ENCODE data around the gene HYAL2.
"Not testable (repeated sequence)": the region's sequence is repeated elsewhere in the genome, so short reads cannot be mapped to it uniquely, and the experiment has no call there.

The HYAL2 gene

GRCh38 chr3:50289130-50289529 lies 33.4 kb downstream of the HYAL2 start:
- no peak for DNase-seq

DNA sequence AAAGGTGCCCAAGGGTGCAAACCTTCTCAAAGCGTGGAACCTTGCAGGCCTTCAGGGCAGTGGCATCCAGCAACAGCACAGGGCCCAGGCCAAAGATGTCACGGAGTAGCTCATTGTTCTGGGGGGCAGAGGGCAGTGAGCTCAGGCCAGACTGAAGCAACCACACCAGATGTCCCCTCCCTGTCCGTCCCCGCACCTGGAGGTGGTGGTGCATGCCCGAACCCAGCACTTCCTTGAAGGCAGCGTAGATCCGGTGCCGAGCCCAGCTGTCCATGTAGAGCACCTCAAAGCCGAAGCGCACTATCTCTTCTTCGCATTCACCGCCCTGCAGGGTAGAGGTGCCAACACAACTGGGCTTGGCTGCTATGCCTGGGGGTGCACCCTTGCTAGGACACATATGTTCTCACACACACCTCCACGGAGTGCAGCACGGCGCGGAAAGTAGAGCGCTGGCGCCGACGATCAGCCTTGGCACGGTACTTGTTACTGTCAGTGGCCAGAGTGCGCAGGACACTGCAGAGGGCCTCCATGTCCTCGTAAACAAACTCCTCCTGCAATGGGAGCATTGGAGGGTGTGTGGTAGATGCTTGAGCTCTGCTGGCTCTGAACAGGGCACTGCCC lies 34.0 kb downstream of the HYAL2 start:
- no peak for DNase-seq

- no peak for DNase-seq
Observed at GRCh38 chr3:50287262-50287661, 35.3 kb downstream of the HYAL2 start.

DNA sequence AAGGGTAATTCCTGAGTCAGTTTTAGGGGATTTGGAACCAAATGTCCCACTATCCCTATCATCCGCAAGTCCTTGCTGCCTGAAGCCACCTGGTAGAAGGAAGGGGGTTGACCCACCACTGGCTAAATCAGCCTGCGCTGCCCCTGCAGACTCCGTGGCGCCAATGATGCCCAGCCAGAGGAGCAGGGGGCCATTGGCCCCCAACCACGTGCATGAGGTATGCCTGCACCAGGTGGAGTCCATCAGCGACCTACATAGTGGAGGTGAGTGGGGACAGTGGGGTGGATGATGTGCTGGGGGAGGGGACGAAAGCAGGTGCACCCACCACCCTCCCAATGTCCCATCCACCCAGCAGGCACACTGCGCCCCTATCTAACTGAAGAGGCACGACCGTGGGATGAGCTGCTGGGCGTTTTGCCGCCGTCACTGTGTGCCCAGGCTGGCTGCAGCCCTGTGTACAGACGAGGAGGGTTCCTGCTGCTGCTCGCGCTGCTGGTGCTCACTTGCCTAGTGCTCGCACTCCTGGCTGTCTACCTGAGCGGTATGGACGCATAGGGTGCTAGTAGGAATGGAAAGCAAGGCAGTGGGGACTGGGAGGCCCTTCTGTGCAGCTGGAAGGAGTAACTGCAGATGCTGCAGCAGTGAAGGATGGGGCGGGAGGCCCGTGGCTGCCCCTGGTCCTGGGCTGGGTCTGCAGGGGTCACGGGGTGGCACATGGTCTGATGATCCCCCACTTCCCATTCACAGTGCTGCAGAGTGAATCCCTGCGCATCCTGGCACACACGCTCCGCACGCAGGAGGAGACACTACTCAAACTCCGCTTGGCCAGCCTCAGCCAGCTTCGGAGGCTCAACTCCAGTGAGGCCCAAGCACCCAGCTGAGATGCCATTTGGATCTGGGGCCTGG lies 36.0 kb downstream of the HYAL2 start:
- DNase-seq, result no peak

DNA sequence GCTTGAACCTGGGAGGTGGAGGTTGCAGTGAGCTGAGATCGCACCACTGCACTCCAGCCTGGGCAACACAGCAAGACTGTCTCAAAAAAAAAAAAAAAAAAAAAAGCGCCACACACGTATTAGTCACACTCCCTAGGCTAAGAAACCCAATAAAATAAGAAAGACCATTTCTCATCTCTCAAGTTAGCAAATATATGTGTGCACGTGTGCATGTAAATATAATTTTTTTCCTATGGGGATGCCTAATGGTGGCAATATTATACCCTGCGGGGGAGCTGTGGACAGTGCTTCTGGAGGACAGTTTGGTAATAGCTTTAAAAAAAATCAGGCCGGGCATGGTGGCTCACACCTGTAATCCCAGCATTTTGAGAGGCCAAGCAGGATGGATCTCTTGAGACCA lies 38.4 kb downstream of the HYAL2 start:
- DNase-seq, result not testable (repeated sequence)

- no peak for DNase-seq
Observed at GRCh38 chr3:50279255-50280016, 43.1 kb downstream of the HYAL2 start.

- DNase-seq, result peak in 6 of 14 donors; percentile 50 to 71 (median 66)
Observed at GRCh38 chr3:50278880-50279224, 43.7 kb downstream of the HYAL2 start, which contains the start of gene LSMEM2. TSS of gene LSMEM2 (plus strand) at chr3:50279087. CDS start at chr3:50279114, 27 bp downstream.

GRCh38 chr3:50278123-50278879 lies 44.2 kb downstream of the HYAL2 start:
- peak in 7 of 14 donors; percentile 26 to 71 (median 64) for DNase-seq

GRCh38 chr3:50276762-50277101 lies 45.8 kb downstream of the HYAL2 start:
- no peak for DNase-seq

DNA sequence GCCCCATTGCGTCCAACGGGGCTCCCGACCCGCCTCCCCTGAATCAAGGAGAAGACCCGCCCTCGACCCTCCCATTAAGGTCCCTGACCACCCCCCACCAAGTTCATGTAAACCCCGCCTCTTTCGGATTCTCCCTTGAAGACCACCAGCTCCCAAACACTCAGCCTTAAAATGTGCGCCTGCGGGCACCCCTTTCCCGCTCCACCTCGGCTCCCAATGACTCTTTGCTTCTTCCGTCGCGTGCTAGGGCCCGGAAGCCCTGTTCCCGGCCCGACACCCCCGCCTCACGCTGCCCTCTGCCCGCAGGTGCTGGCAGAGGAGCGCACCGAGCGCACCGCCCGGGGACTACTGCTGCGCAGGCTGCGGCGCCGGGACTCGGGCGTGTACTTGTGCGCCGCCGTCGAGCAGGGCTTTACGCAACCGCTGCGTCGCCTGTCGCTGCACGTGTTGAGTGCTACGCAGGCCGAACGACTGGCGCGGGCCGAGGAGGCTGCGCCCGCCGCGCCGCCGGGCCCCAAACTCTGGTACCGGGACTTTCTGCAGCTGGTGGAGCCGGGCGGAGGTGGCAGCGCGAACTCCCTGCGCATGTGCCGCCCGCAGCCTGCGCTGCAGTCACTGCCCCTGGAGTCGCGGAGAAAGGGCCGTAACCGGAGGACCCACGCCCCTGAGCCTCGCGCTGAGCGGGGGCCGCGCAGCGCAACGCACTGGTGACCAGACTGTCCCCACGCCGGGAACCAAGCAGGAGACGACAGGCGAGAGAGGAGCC lies 46.4 kb downstream of the HYAL2 start:
- DNase-seq, result no peak

DNA sequence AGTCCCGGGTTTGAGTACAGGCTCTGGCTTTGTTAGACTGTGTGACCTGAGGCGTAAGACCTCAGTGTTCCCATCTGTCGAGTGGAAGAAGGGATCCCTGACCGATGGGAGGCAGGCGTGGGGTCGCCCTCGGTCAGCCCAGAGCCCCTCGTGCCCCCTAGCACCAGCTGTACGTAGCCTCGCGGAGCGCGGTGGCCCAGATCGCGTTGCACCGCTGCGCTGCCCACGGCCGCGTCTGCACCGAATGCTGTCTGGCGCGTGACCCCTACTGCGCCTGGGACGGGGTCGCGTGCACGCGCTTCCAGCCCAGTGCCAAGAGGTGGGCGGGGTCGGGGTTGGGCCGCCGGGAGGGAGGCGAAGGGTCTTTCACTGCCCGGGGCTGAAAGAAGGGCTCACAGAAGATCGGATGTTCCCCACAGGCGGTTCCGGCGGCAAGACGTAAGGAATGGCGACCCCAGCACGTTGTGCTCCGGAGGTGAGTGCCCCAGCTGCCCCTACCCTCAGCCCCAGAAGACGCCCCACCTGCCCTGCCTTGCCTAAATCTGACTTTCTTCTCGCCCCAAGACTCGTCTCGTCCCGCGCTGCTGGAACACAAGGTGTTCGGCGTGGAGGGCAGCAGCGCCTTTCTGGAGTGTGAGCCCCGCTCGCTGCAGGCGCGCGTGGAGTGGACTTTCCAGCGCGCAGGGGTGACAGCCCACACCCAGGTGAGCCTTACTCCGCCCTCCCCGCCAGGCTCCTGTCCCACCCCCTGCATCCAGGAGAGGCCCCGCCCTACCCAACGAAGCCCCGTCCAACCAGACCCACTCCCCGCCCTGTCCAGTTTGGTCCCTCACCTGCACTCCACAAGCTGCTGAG lies 47.2 kb downstream of the HYAL2 start:
- no peak for DNase-seq

DNA sequence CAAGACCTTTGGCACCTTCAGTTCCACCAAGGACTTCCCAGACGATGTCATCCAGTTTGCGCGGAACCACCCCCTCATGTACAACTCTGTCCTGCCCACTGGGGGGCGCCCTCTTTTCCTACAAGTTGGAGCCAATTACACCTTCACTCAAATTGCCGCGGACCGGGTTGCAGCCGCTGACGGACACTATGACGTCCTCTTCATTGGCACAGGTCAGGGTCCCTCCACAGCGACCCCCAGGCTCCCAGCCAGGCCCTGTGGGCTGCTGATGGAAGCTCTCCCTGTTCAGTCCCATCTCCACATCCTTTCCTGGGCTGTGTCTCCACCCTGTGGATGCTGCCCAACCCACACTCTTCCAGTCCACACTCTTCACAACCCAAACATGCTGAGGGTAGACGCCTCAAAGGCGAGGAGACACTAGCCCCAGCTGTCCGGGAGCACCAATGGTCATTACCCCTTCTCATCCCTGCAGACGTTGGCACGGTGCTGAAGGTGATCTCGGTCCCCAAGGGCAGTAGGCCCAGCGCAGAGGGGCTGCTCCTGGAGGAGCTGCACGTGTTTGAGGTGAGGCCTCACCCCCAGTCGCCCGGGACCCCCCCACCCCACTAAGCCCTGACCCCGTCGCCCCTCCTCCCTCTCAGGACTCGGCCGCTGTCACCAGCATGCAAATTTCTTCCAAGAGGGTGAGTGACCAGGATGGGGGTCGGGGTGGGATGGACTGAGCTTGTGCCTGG lies 48.0 kb downstream of the HYAL2 start:
- DNase-seq, result peak in 7 of 14 donors; percentile 9 to 43 (median 34)

GRCh38 chr3:50273689-50274065 lies 48.9 kb downstream of the HYAL2 start:
- DNase-seq, result peak in 1 of 14 donors; percentile 27

DNA sequence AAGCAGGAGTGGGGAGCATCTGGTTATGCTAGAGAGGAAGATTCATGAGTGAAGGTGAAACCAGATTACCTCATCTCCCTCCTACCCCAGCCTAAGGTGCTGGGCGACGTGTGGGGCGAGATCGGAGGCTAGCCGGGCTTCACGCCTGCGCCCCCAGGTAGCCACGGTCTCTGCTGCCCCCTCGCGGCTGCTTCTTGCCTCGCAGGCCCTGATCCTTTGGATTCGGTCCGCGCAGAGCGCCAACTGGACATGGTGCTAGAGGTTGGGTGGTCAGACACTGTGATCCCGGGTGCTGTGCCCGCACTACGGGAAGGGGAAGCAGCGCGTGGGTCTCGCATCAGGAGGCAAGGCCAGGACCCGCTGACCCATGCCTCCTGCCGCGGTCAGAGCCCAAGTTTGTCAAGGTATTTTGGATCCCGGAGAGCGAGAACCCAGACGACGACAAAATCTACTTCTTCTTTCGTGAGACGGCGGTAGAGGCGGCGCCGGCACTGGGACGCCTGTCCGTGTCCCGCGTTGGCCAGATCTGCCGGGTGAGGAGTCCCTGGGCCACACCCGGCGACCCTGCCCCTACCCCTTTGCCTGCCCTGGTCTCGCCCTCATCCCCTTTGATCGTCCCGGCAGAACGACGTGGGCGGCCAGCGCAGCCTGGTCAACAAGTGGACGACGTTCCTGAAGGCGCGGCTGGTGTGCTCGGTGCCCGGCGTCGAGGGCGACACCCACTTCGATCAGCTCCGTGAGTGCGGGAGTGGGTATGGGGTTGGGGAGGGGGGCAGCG lies 49.4 kb downstream of the HYAL2 start:
- peak; percentile 37 to 92 (median 85) for DNase-seq

DNA sequence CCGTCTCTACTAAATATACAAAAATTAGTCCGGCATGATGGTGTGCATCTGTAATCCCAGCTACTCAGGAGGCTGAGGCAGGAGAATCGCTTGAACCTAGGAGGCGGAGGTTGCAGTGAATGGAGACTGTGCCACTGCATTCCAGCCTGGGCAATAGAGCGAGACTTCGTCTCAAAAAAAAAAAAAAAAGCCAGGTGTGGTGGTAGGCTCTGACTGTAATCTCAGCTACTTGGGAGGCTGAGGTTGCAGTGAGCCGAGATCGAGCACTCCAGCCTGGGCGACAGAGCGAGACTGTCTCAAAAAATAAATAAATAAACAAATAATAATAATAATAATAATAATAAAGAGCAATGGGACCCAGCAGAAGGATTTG lies 50.0 kb downstream of the HYAL2 start:
- DNase-seq, result peak in 1 of 14 donors; percentile 15

- DNase-seq, result no peak
Observed at GRCh38 chr3:50271314-50271936, 51.1 kb downstream of the HYAL2 start.

- DNase-seq, result peak in 4 of 14 donors; percentile 28 to 65 (median 48)
Observed at GRCh38 chr3:50270422-50271224, 51.9 kb downstream of the HYAL2 start.

DNA sequence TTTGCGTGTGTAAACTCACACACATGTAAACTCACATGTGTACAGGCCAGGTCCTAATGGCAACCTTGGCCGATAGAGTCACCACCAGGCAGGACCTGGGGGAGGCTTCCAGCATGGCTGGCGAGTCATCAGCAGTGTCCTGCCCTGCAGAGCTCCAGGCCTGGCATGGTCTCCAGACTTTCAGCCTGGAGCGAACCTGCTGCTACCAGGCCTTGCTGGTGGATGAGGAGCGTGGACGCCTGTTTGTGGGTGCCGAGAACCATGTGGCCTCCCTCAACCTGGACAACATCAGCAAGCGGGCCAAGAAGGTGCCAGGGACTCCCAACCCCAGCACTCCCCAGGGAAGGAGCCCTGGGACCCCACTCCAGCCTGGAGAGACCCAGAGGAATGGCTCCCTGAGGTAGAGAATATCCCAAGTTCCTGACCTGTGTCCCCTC lies 52.5 kb downstream of the HYAL2 start:
- DNase-seq, result peak in 1 of 14 donors; percentile 57
